T-cell (primary cell): ENCODE measurements around the gene SEMA3D. TPM values are rescaled to one million over a fixed set of nuclear protein-coding genes. Genes with fewer than 3 reads are reported as not detected.

Experiments used
- ATAC-seq, 4 experiments: fragments of 200-7000 bp in 3 of 4; fragments of 150-1000 bp in 1 of 4; cut with Tn5 transposase; replicated peaks in 1 of 4; 1 replicate in 3 of 4; 2 replicates in 1 of 4; pipeline ENCODE4 v1.10.0; 2021; ENCODE audit warnings: moderate library complexity in 3 of 4, mild to moderate bottlenecking in 2 of 4, moderate number of reproducible peaks in 1 of 4
- CTCF ChIA-PET, 2 donors: fragments of 300-600 bp; sonication (Branson Sonifier 250); formaldehyde crosslinking; loops; one replicate each; lab custom pipeline; 2022; ENCODE audit warnings: antibody characterized with exemption in 2 of 2; lab: Charles Lee
- POLR2A ChIA-PET, 2 donors: fragments of 300-600 bp; sonication (Branson Sonifier 250); formaldehyde crosslinking; loops; one replicate each; lab custom pipeline; 2022; ENCODE audit warnings: antibody characterized with exemption in 2 of 2; lab: Charles Lee
- DNase-seq, 35 experiments: peaks; one replicate each; pipeline versions ENCODE4 v3.0.0 to v3.0.0-alpha.2; 2013 to 2023
- H3K27ac ChIP-seq: one replicate; pipeline ENCODE4 v1.5.1; 2013; ENCODE audit warnings: low read length
- H3K27me3 ChIP-seq, 2 experiments: replicated peaks in 1 of 2; 1 replicate in 1 of 2; 2 replicates in 1 of 2; pipeline versions ENCODE4 v1.6.1 to v1.7.0; 2013; ENCODE audit warnings: low read length in 1 of 2, mixed read lengths in 1 of 2; ENCODE audit not compliant: control insufficient read depth in 2 of 2, insufficient read depth in 2 of 2; ENCODE audit errors: extremely low read depth in 1 of 2
- H3K36me3 ChIP-seq, 2 donors: 1 replicate in 1 of 2; 2 replicates in 1 of 2; pipeline versions ENCODE4 v1.6.1 to v1.7.0; 2013; ENCODE audit warnings: low read length in 1 of 2; ENCODE audit not compliant: control insufficient read depth in 2 of 2, insufficient read depth in 1 of 2; ENCODE audit errors: extremely low read depth in 1 of 2
- H3K4me1 ChIP-seq, 2 experiments: 1 replicate in 1 of 2; 2 replicates in 1 of 2; pipeline versions ENCODE4 v1.6.1 to v1.7.0; 2013; ENCODE audit warnings: low read length in 2 of 2, mixed read lengths in 1 of 2; ENCODE audit not compliant: insufficient read depth in 2 of 2, control insufficient read depth in 1 of 2; ENCODE audit errors: extremely low read depth in 1 of 2
- H3K4me3 ChIP-seq, 2 donors: 1 replicate in 1 of 2; 2 replicates in 1 of 2; pipeline versions ENCODE4 v1.5.1 to v1.7.0; 2013; ENCODE audit warnings: mild to moderate bottlenecking in 2 of 2, low read length in 1 of 2, moderate library complexity in 1 of 2; ENCODE audit not compliant: control insufficient read depth in 1 of 2; ENCODE audit errors: extremely low read depth in 1 of 2
- H3K9me3 ChIP-seq: 2 replicates; pipeline ENCODE4 v1.7.0; 2013
- H3K27ac Mint-ChIP-seq, 2 donors: one replicate each; pipeline ENCODE4 v1.8.0; 2020 to 2021; ENCODE audit warnings: mild to moderate bottlenecking in 2 of 2, mixed read lengths in 2 of 2
- H3K27me3 Mint-ChIP-seq, 2 donors: one replicate each; pipeline ENCODE4 v1.8.0; 2021 to 2022; ENCODE audit warnings: mixed read lengths in 2 of 2
- H3K36me3 Mint-ChIP-seq: one replicate; pipeline ENCODE4 v1.8.0; 2021; ENCODE audit warnings: mixed read lengths
- H3K4me1 Mint-ChIP-seq, 3 donors: one replicate each; pipeline ENCODE4 v1.8.0; 2020 to 2022; ENCODE audit warnings: mixed read lengths in 3 of 3, mild to moderate bottlenecking in 1 of 3
- H3K4me3 Mint-ChIP-seq, 3 donors: one replicate each; pipeline ENCODE4 v1.8.0; 2020 to 2022; ENCODE audit warnings: mild to moderate bottlenecking in 3 of 3, mixed read lengths in 3 of 3, moderate library complexity in 3 of 3
- H3K9me3 Mint-ChIP-seq, 3 donors: one replicate each; pipeline ENCODE4 v1.8.0; 2020 to 2022; ENCODE audit warnings: mixed read lengths in 3 of 3
- WGBS: methylation state at CpG from one replicate; pipeline ENCODE4 v1.1.5; 2013; ENCODE audit warnings: missing lambda C conversion rate; ENCODE audit not compliant: insufficient coverage; 5-methylcytosine and 5-hydroxymethylcytosine counted together
- total RNA-seq, 35 experiments: library from RNA in 6 of 35; stranded (reverse) in 6 of 35; fragments of 120-200 nt in 1 of 35; gene quantifications; one replicate each; pipeline versions ENCODE4 v1.2.1 to v1.2.4 and lab custom pipeline; 2013 to 2026

Gene SEMA3D
- total RNA-seq, 5 donors from 2014 or later (not counting 1 experiment from before 2014, with no cell fraction given): 0.29 TPM; not detected in 4

DNA sequence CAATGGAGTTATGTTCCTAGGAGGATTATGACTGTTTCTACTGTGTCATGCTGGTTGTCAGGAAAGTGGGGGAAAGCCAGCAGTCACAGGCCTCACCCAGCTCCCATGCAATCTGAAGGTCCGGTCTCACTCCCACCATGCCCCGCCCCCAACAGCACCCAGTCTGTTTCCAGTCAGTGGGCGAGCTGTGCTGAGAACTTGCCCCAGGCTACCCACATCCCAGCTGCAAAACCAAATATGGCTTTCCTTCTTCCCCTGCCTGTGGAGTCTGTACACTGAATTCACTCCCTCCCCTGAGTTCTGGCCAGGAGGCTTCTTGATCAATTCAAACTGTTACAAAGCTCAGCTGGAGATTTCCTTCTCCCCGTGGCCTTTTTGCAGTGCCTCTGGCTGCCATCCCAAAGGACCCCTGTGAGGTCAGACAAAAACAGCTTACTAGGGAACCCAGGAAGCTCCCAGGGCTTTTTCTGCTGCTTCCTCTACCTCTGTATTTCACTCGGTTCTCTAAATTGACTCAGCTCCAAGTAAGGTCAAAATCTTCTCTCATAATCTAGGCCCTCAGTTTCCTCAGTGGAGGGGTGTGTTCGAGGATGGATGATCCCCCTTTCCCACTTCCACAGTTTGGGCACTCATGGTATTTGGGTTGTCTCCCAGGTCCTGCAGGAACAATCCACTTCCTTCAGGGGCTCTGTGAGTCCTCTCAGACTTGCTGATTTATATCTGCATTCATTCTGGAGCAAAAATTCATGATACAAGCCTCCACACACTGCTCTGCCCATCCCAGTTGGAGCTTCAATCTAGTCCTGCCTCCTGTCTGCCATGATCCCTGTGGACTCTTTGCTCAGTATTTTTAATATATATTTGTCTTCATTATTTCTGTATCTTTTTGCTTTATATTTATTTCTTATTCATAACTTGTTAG lies 205.5 kb downstream of the SEMA3D start:
- Histone ChIP-seq H3K4me3 (no peak overlapping the region), H3K36me3 (no peaks in the 10 kb centered on the region), H3K27ac (no peak overlapping the region), H3K9me3 (no peaks in the 10 kb centered on the region), H3K4me1 (no peaks in the 10 kb centered on the region), H3K27me3 (no peaks in the 10 kb centered on the region)
- Mint-ChIP-seq H3K4me1 (no peaks in the 10 kb centered on the region), H3K36me3 (no peaks in the 10 kb centered on the region), H3K27me3 (no peaks in the 10 kb centered on the region), H3K4me3 (no peak overlapping the region), H3K9me3 (no peaks in the 10 kb centered on the region), H3K27ac (no peak overlapping the region)
- WGBS: 86% methylated on average over 4 of the region's 6 CpGs
- ChIA-PET POLR2A (no interaction called here), CTCF (no interaction called here)
- ATAC-seq (no peak), DNase-seq (no peak)

DNA sequence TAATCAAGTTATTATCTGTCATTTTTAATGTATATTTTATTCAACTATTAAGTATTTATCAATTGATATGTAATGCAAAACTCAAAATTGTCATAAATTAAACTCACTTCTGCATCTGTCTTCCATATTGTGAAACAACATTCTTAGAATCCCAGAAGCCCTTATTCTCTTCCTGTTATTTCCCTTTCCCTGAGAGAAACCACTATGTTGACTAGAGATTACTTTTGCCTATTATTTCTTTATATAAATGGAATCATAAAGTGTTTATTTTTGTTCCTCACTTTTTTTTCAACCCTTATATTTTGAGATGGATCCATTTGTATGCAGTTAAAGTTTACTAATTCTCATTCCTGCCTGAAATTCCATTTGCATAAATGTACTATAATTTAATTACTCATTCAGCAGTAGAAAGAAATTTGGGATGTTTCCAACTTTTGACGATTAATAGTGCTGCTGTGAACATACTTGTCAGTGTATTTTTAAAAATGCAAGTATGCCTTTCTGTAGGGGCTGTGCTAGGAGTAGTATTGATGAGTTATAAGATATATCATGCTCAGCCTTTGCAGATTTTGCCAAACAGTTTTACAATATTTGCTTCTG lies 211.2 kb downstream of the SEMA3D start:
- DNase-seq (no peak), ATAC-seq (no peak)
- no peak overlapping the region for H3K27ac ChIP-seq
- CTCF ChIA-PET: no interaction called here
- H3K4me1 Mint-ChIP-seq: no peaks in the 10 kb centered on the region
- H3K4me3 ChIP-seq: no peak overlapping the region
- H3K27me3 ChIP-seq: no peaks in the 10 kb centered on the region
- H3K36me3 Mint-ChIP-seq: no peaks in the 10 kb centered on the region
- H3K4me3 Mint-ChIP-seq: no peak overlapping the region
- no peaks in the 10 kb centered on the region for H3K36me3 ChIP-seq
- POLR2A ChIA-PET: interaction anchor here in 1 of 2 donors (0.6 kb wide), 1 partner anchor 1893 kb away, joined by 4 read pairs; no protein-coding TSS in a partner anchor
- no CpG with 5 or more reads among the region's 1 CpG for WGBS
- no peaks in the 10 kb centered on the region for H3K9me3 ChIP-seq
- H3K27me3 Mint-ChIP-seq: no peaks in the 10 kb centered on the region
- no peaks in the 10 kb centered on the region for H3K4me1 ChIP-seq
- H3K27ac Mint-ChIP-seq: no peak overlapping the region
- H3K9me3 Mint-ChIP-seq: peaks cover 0 to 4% (median 0%) of the 10 kb centered on the region in 3 donors

- CTCF ChIA-PET: no interaction called here
- no peaks in the 10 kb centered on the region for H3K27me3 Mint-ChIP-seq
Observed at GRCh38 chr7:84971360-84971759, 215.5 kb downstream of the SEMA3D start.

GRCh38 chr7:84970670-84971069 lies 216.2 kb downstream of the SEMA3D start:
- no peaks in the 10 kb centered on the region for H3K4me1 Mint-ChIP-seq
- no peaks in the 10 kb centered on the region for H3K4me1 ChIP-seq
- no peak overlapping the region for H3K4me3 Mint-ChIP-seq
- no peaks in the 10 kb centered on the region for H3K9me3 ChIP-seq
- H3K4me3 ChIP-seq: no peak overlapping the region
- H3K27ac Mint-ChIP-seq: no peak overlapping the region
- no peaks in the 10 kb centered on the region for H3K36me3 Mint-ChIP-seq
- CTCF ChIA-PET: no interaction called here
- H3K27me3 ChIP-seq: no peaks in the 10 kb centered on the region
- peaks cover 0 to 4% (median 0%) of the 10 kb centered on the region in 3 donors for H3K9me3 Mint-ChIP-seq
- no peaks in the 10 kb centered on the region for H3K36me3 ChIP-seq
- POLR2A ChIA-PET: no interaction called here
- H3K27ac ChIP-seq: no peak overlapping the region
- no peaks in the 10 kb centered on the region for H3K27me3 Mint-ChIP-seq
- DNase-seq (no peak), ATAC-seq (no peak)

More at GRCh38 chr7:84971360-84971759, 215.5 kb downstream of the SEMA3D start:
- H3K9me3 Mint-ChIP-seq: peaks cover 0 to 4% (median 0%) of the 10 kb centered on the region in 3 donors
- DNase-seq: no peak
- Histone ChIP-seq H3K27me3 (no peaks in the 10 kb centered on the region), H3K4me1 (no peaks in the 10 kb centered on the region), H3K27ac (no peak overlapping the region), H3K4me3 (no peak overlapping the region), H3K9me3 (no peaks in the 10 kb centered on the region), H3K36me3 (no peaks in the 10 kb centered on the region)
- H3K36me3 Mint-ChIP-seq: no peaks in the 10 kb centered on the region
- no peak overlapping the region for H3K27ac Mint-ChIP-seq
- no CpG with 5 or more reads among the region's 1 CpG for WGBS
- H3K4me3 Mint-ChIP-seq: no peak overlapping the region
- no peaks in the 10 kb centered on the region for H3K4me1 Mint-ChIP-seq
- POLR2A ChIA-PET: no interaction called here
- ATAC-seq: no peak

DNA sequence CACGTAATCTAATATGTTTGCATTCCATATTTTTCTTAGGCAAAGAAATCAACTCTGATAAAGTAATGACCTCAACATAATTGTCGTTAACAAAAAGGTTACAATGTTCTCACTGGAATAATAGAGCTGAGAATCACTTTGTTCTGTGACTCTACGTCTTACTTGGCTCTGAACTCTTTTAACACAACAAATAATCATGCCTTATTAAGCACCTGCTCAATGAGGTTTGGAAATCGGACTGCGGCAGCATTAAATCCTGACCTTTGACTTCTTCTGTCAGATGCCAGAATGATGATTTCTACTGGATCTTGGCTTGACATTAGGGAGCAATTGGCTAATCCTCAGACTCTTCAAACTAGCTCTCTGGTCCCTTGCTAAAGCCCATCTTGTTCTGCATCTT lies 233.6 kb downstream of the SEMA3D start:
- WGBS: 40% methylated on average over 3 of the region's 5 CpGs
- H3K27ac Mint-ChIP-seq: no peak overlapping the region
- H3K27me3 ChIP-seq: no peaks in the 10 kb centered on the region
- H3K4me1 ChIP-seq: no peaks in the 10 kb centered on the region
- H3K4me3 ChIP-seq: no peak overlapping the region
- H3K36me3 Mint-ChIP-seq: no peaks in the 10 kb centered on the region
- DNase-seq: no peak
- POLR2A ChIA-PET: no interaction called here
- CTCF ChIA-PET: no interaction called here
- no peak overlapping the region for H3K27ac ChIP-seq
- H3K9me3 Mint-ChIP-seq: peaks cover 0 to 14% (median 0%) of the 10 kb centered on the region in 3 donors
- ATAC-seq: no peak
- no peaks in the 10 kb centered on the region for H3K9me3 ChIP-seq
- H3K4me3 Mint-ChIP-seq: no peak overlapping the region
- no peaks in the 10 kb centered on the region for H3K36me3 ChIP-seq
- peaks cover 0 to 3% of the 10 kb centered on the region in 2 donors for H3K27me3 Mint-ChIP-seq
- no peaks in the 10 kb centered on the region for H3K4me1 Mint-ChIP-seq

GRCh38 chr7:84950836-84951235 lies 236.0 kb downstream of the SEMA3D start:
- ChIA-PET CTCF (interaction anchor here in 1 of 2 donors (0.6 kb wide), 1 partner anchor 879 kb away, joined by 3 read pairs; no protein-coding TSS in a partner anchor), POLR2A (no interaction called here)
- Mint-ChIP-seq H3K27ac (no peak overlapping the region), H3K4me1 (no peaks in the 10 kb centered on the region), H3K36me3 (no peaks in the 10 kb centered on the region), H3K9me3 (peaks cover 0 to 14% (median 0%) of the 10 kb centered on the region in 3 donors), H3K27me3 (peaks cover 0 to 3% of the 10 kb centered on the region in 2 donors), H3K4me3 (no peak overlapping the region)
- Histone ChIP-seq H3K36me3 (no peaks in the 10 kb centered on the region), H3K9me3 (no peaks in the 10 kb centered on the region), H3K27me3 (no peaks in the 10 kb centered on the region), H3K4me1 (no peaks in the 10 kb centered on the region), H3K27ac (no peak overlapping the region), H3K4me3 (no peak overlapping the region)
- ATAC-seq: no peak
- no peak for DNase-seq
